ENCODE results near the gene BICC1. TPM values are rescaled to one million over a fixed set of nuclear protein-coding genes. Genes with fewer than 3 reads are reported as not detected.

The BICC1 gene
- total and polyA plus RNA-seq, 8 donors, result 19.0 to 37.4 (median 23.0) TPM

DNA sequence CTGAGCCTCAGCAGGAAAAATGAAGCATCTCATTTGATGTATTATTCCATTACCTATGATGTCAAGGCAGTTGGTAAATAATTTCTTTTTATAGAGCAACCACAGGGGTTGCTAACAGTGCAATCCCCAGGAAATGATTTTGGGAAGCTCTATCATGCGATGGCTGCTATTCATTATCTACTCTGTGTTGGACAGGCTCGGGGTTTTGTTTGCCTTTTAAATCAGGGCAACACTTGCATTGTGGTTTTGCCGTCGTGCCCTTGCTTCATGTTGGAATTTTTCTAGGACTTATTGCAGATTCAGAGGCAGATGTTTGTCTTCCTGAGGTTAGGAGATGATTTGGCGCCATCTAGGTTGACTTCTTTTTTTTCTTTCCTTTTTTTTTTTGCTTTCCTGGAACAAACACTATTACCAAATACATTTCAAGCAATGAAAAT, 128.4 kb downstream of the BICC1 start:
- DNase-seq (no peak), ATAC-seq (peak in 3 of 4 donors; percentile 29 to 53 (median 49)), FAIRE-seq (no peak)
- Histone ChIP-seq H3K27ac (no peak overlapping the region), H3K27me3 (no peaks in the 10 kb centered on the region), H3K36me3 (no peaks in the 10 kb centered on the region), H3K9me3 (no peaks in the 10 kb centered on the region), H3K4me3 (no peak overlapping the region), H3K4me1 (peaks cover 0 to 17% (median 4%) of the 10 kb centered on the region in 3 donors)
- WGBS, 2 donors, result 13 to 16% methylated on average over 5 of the region's 5 CpGs
- TF ChIP-seq, protein P1, sequence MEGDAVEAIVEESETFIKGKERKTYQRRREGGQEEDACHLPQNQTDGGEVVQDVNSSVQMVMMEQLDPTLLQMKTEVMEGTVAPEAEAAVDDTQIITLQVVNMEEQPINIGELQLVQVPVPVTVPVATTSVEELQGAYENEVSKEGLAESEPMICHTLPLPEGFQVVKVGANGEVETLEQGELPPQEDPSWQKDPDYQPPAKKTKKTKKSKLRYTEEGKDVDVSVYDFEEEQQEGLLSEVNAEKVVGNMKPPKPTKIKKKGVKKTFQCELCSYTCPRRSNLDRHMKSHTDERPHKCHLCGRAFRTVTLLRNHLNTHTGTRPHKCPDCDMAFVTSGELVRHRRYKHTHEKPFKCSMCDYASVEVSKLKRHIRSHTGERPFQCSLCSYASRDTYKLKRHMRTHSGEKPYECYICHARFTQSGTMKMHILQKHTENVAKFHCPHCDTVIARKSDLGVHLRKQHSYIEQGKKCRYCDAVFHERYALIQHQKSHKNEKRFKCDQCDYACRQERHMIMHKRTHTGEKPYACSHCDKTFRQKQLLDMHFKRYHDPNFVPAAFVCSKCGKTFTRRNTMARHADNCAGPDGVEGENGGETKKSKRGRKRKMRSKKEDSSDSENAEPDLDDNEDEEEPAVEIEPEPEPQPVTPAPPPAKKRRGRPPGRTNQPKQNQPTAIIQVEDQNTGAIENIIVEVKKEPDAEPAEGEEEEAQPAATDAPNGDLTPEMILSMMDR (IDR thresholded peaks at IDR 0.05), result no peak
- intact Hi-C loops (cut with DNase I), result no loop called here

DNA sequence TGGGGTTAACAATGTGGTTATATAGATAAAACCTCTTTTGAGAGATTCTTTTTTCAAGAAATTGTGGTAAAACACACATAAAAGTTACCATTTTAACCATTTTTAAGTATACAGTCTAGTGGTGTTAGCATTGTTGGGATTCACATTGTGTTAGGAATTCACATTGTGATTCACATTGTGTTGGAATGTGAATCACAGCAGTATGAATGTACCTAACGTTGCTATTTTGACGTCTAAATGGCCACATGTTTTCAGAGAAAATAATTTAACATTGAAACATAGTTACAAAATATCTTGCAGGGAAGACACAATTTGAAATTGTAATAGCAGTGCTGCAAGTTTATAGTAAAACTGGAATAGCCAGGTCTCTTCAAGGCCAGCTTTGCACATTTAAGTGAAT, 129.0 kb downstream of the BICC1 start:
- FAIRE-seq, result no peak
- intact Hi-C loops (cut with DNase I), result no loop called here
- WGBS, 2 donors, result 4 to 11% methylated on average over 2 of the region's 2 CpGs

DNA sequence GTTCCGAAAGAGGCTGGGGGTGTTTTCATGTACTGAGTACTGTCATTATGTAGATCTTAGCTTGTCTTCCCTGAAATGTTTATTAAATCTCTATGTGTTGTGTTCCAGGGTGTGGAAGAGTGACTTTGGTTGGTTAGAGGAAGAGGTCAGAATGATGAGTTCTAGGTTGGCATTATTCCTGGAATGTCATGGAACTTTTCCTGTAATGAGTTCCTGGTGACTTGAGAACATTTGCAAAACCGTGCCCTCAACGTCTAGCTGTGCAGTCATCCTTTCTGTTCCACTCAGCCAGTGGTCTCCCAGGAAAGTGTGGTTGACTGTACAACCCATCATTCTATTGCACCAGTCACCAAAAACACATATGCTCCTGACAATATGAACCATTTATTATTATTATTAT, 129.6 kb downstream of the BICC1 start:
- intact Hi-C loops (cut with DNase I), result no loop called here
- ATAC-seq, result no peak
- no peak for DNase-seq
- H3K4me1 ChIP-seq, result peaks cover 0 to 17% (median 4%) of the 10 kb centered on the region in 3 donors
- no peaks in the 10 kb centered on the region for H3K36me3 ChIP-seq
- TF ChIP-seq, protein P1 (IDR thresholded peaks at IDR 0.05), result no peak
- 35 to 46% methylated on average over 3 of the region's 3 CpGs for WGBS, 2 donors
- H3K9me3 ChIP-seq, result no peaks in the 10 kb centered on the region
- H3K4me3 ChIP-seq, result no peak overlapping the region
- H3K27ac ChIP-seq, result no peak overlapping the region
- H3K27me3 ChIP-seq, result no peaks in the 10 kb centered on the region
- FAIRE-seq, result no peak

More for the DNA sequence above, 129.0 kb downstream of the BICC1 start:
- no peaks in the 10 kb centered on the region for H3K36me3 ChIP-seq
- H3K4me3 ChIP-seq, result no peak overlapping the region
- no peak for DNase-seq
- no peak for ATAC-seq
- no peak overlapping the region for H3K27ac ChIP-seq
- H3K4me1 ChIP-seq, result peaks cover 0 to 17% (median 4%) of the 10 kb centered on the region in 3 donors
- H3K9me3 ChIP-seq, result no peaks in the 10 kb centered on the region
- TF ChIP-seq, protein P1 (IDR thresholded peaks at IDR 0.05), result no peak
- H3K27me3 ChIP-seq, result no peaks in the 10 kb centered on the region

DNA sequence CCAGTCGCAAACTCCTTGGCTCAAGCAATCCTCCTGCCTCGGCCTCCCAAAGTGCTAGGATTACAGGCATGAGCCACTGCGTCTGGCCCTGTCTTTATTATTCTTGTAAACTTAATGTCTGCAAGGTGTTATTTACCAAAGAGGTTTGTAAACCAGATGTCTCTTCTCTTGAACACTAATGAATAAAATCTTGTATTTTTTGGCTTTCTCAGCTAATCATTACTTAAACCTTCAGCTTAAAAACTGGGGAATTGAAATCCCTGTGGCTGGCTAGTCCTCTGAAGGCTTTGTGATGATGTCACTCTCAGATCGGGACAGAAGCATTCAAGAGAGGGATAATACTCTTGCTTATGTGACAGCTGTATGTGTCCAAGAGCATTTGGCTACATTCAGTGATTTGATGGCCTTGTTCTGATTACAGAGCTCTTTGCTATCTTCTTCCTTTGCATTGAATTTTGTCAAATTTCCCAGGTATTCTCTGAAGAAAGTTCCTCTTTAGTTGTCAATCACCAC, 130.3 kb downstream of the BICC1 start:
- Histone ChIP-seq H3K4me1 (peaks cover 0 to 17% (median 4%) of the 10 kb centered on the region in 3 donors), H3K27me3 (no peaks in the 10 kb centered on the region), H3K27ac (no peak overlapping the region), H3K4me3 (no peak overlapping the region), H3K9me3 (no peaks in the 10 kb centered on the region), H3K36me3 (no peaks in the 10 kb centered on the region)
- WGBS, 2 donors, result 46 to 48% methylated on average over 4 of the region's 4 CpGs
- DNase-seq (no peak), FAIRE-seq (no peak), ATAC-seq (no peak)
- intact Hi-C loops (cut with DNase I), result no loop called here
- TF ChIP-seq, protein P1 (IDR thresholded peaks at IDR 0.05), result no peak

DNA sequence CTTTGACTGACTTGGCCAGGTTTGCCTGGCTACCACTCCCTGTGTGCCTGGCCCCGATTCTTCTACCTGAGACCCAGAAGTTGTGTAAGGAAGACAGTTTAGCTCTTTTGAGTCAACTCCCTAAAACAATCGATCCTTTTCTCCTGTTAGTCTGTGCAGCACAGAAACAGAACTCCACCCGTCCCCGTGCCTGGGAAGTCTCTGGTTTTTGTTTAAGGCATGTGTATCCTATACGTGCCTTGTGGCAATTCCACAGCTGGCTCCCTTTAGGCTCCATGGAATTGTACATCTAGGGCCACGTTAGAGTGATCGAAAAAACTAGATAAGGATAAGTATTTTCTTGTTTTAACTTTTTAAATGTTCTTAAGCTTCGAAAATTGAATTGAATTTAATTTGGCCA, 131.6 kb downstream of the BICC1 start:
- TF ChIP-seq, protein P1 (IDR thresholded peaks at IDR 0.05), result no peak
- DNase-seq, result no peak
- Histone ChIP-seq H3K27ac (no peak overlapping the region), H3K4me1 (peaks cover 0 to 17% (median 4%) of the 10 kb centered on the region in 3 donors), H3K36me3 (no peaks in the 10 kb centered on the region), H3K4me3 (no peak overlapping the region), H3K27me3 (no peaks in the 10 kb centered on the region), H3K9me3 (no peaks in the 10 kb centered on the region)
- no peak for ATAC-seq
- no peak for FAIRE-seq
- 59 to 71% methylated on average over 8 of the region's 8 CpGs for WGBS, 2 donors
- intact Hi-C loops (cut with DNase I), result no loop called here
